ENCODE measurements around the gene EYA2.

DNA sequence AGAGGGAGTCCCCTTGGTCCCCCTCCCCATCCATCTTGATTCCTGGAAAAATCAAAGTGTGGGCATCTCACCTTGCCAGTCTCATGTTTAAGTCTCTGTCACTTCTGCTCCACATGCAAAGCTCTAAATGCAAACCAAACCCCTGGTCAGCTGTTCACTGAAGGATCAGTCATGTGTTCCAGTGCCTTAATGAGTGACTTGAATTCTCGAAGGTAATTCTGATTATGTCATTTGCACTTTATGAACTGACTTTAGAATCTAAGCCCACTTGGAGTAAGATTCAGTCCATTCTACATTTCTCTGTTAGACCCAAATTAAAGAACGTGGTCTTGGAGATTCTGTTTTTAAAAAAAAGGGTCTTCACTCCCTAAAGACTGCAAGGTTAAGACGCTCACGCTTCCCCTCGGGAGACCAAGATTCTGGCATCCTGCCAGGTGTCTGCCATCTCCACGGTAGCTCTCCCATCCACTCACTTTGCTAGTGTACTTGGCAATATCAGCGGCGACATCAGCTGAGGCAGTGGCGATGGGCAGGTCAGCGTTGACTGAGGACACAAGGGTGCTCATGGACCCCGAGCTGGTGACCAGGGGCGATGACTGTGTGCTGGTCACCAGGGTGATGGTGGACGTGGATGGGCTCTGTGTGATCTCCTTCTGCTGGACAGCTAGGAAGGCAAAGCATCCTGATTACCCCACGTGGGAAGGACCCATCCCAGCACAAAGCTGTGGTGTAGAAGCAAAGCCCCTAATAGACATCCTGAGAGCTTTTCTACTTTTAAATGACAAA, 341.4 kb downstream of the EYA2 start:
- TF ChIP-seq TARDBP (IDR thresholded peaks at IDR 0.05): no peak
- no peak for TF ChIP-seq FOXM1 (IDR thresholded peaks at IDR 0.05; ENCODE audit: borderline replicate concordance)
- TF ChIP-seq CTBP1 (IDR thresholded peaks at IDR 0.05; ENCODE audit: borderline replicate concordance): no peak
- TF ChIP-seq, protein P1, sequence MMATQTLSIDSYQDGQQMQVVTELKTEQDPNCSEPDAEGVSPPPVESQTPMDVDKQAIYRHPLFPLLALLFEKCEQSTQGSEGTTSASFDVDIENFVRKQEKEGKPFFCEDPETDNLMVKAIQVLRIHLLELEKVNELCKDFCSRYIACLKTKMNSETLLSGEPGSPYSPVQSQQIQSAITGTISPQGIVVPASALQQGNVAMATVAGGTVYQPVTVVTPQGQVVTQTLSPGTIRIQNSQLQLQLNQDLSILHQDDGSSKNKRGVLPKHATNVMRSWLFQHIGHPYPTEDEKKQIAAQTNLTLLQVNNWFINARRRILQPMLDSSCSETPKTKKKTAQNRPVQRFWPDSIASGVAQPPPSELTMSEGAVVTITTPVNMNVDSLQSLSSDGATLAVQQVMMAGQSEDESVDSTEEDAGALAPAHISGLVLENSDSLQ (IDR thresholded peaks at IDR 0.05): no peak
- TF ChIP-seq SUZ12 (IDR thresholded peaks at IDR 0.05): no peak
- TF ChIP-seq FOXK2 (IDR thresholded peaks at IDR 0.05): no peak
- no peak for TF ChIP-seq SP1 (IDR thresholded peaks at IDR 0.05)
- TF ChIP-seq FOXA1 (IDR thresholded peaks at IDR 0.05): no peak
- TF ChIP-seq ZNF384 (IDR thresholded peaks at IDR 0.05): no peak
- TF ChIP-seq LEF1 (IDR thresholded peaks at IDR 0.05; ENCODE audit: borderline replicate concordance): no peak
- TF ChIP-seq NFRKB (IDR thresholded peaks at IDR 0.05): no peak
- TF ChIP-seq ELF4 (IDR thresholded peaks at IDR 0.05): no peak
- TF ChIP-seq HDGF (IDR thresholded peaks at IDR 0.05; ENCODE audit: borderline replicate concordance): no peak

Measured in HEK293T (cell line).